ENCODE results near the gene PAK5. TPM values are rescaled to one million over a fixed set of nuclear protein-coding genes. Genes with fewer than 3 reads are reported as not detected.

PAK5 gene
- total RNA-seq, 1 donor = not detected

GRCh38 chr20:9705722-9706476 is 133.0 kb downstream of the PAK5 start:
- DNase-seq (ENCODE audit: low read depth) = no peak
- H3K4me3 ChIP-seq (ENCODE audit: low read depth, low read length) = no peak overlapping the region
- no peak for TF ChIP-seq CTCF (IDR thresholded peaks at IDR 0.05; ENCODE audit: insufficient read depth, low read length)

- H3K4me3 ChIP-seq (ENCODE audit: low read depth, low read length) = no peak overlapping the region
- TF ChIP-seq CTCF (IDR thresholded peaks at IDR 0.05; ENCODE audit: insufficient read depth, low read length) = no peak
- no peak for DNase-seq (ENCODE audit: low read depth)
Measured at GRCh38 chr20:9699181-9699580, 139.7 kb downstream of the PAK5 start.

- H3K4me3 ChIP-seq (ENCODE audit: low read depth, low read length) = no peak overlapping the region
- DNase-seq (ENCODE audit: low read depth) = no peak
- TF ChIP-seq CTCF (IDR thresholded peaks at IDR 0.05; ENCODE audit: insufficient read depth, low read length) = no peak
Measured at GRCh38 chr20:9689041-9689440, 149.8 kb downstream of the PAK5 start.

- no peak for TF ChIP-seq CTCF (IDR thresholded peaks at IDR 0.05; ENCODE audit: insufficient read depth, low read length)
- no peak overlapping the region for H3K4me3 ChIP-seq (ENCODE audit: low read depth, low read length)
- DNase-seq (ENCODE audit: low read depth) = no peak
Measured at GRCh38 chr20:9686866-9687265, 152.0 kb downstream of the PAK5 start.

- H3K4me3 ChIP-seq (ENCODE audit: low read depth, low read length) = no peak overlapping the region
- no peak for TF ChIP-seq CTCF (IDR thresholded peaks at IDR 0.05; ENCODE audit: insufficient read depth, low read length)
- DNase-seq (ENCODE audit: low read depth) = no peak
Measured at GRCh38 chr20:9686455-9686854, 152.4 kb downstream of the PAK5 start.

GRCh38 chr20:9686001-9686400 is 152.9 kb downstream of the PAK5 start:
- DNase-seq (ENCODE audit: low read depth) = no peak

More at GRCh38 chr20:9686001-9686400, 152.9 kb downstream of the PAK5 start:
- no peak overlapping the region for H3K4me3 ChIP-seq (ENCODE audit: low read depth, low read length)
- TF ChIP-seq CTCF (IDR thresholded peaks at IDR 0.05; ENCODE audit: insufficient read depth, low read length) = no peak

Data from fibroblast of the aortic adventitia (primary cell).